NCI-H2107 (cell line): Measurements from ENCODE around the gene OR7G1.
A peak's percentile ranks its signal among the peaks of the same experiment; 100 is the strongest.

ENCODE experiments used
- DNase-seq: peaks from one replicate; lab custom pipeline; 2025; lab: John Stamatoyannopoulos, UW

OR7G1 gene

DNA sequence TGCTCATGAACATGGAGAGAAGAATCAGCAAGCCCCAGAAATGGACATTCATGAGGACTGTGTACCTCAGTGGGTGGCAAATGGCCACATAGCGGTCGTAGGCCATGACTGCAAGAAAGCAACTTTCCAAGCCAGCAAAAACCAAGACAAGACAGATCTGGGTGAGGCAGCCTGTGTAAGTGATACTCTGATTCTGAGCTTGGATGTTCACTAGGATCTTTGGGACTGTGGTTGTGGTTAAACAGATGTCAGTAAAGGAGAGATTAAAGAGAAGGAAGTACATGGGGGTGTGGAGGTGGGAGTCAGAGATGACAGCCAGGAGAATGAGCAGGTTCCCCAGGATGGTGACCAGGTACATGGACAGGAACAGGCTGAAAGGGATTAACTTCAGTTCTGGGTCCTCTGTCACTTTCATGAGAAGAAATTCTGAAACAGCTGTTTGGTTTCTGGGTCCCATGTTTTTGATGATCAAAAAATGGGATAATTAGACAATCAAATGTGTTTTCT, at the start of gene OR7G1:
Gene OR7G1, minus strand, starts transcription at position 457 of the 507 bp plus-strand sequence. Its CDS starts 0 bp downstream, at position 457.
- no peak for DNase-seq

GRCh38 chr19:9165261-9165660, 49.7 kb upstream of the OR7G1 start:
- DNase-seq, result no peak

- DNase-seq, result no peak
Observed at GRCh38 chr19:9161427-9161826, 45.9 kb upstream of the OR7G1 start.

DNA sequence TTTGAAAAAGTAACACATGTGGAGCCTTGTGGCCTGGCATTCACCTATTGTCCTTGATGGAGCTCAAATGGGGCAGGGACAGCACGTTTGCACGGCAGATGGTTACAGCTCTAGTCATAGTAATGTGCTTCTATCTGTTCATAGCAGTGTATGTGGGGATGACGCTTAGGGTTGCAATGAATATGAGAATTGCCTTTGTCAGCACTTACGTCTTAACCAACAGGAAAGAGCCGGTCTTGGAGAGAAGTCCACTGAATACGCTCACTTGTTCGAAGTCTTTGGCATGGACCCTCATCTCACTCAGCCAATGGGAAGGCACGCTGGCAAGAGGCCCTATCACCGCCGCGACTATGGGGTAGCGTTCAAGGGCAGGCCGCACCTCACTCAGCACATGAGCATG, 44.3 kb upstream of the OR7G1 start:
- no peak for DNase-seq

DNA sequence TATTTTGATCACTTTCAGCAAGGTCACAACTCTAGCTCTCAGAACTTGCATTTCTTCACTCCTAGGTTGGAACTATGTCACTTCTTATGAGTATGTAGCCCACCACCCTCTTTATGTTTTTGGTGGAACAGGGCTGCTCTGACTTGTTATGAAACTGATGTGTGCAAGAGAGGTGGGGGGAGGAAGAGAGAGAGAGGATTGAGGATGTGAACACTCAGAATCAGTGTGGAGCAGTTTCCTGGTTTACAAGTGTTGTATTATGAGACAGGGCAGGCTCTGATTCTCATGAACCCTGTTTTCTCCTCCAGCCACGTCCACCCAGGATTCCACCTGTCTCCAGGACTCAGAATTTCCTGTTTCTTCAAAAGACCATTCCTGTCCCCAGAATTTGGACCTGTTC, 40.7 kb upstream of the OR7G1 start:
- DNase-seq, result no peak

GRCh38 chr19:9155591-9155990, 40.0 kb upstream of the OR7G1 start:
- no peak for DNase-seq

DNA sequence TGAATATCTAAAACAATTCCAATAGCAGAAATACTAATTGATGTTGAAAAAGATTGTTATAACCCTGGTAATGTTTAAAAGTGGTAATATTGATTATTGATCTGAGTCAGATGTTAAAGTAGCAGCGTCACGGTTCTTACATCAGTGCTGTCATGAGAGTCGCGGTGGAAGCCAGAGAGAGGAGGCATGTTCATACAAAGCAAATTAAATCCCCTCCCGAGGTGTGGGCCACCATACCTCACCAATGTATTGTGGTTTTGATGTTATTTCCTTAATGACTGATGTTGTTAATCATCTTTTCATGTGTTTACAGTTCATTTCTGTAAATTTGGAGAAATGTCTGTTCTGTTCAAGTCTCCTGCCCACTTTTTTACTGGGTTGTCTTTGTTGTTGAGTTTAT, 35.8 kb upstream of the OR7G1 start:
- no peak for DNase-seq

DNA sequence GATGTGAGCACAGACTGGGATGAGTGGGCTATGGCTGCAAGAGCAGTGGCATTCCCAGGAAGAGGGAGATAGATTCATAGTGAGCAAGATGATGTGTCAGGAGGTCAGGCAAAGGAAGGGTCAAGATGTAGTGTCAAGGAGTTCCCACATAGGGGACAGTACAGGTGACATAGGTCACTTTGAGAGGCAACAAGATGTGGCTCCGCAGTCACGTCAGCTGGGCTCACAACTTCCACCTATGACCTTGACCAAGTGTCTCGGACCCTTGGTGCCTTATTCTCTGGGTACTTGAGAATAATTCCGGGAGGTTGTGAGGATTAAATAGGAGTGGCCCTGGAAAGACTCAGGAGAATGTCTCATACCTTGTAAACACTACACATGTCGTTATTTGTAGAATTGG, 35.1 kb upstream of the OR7G1 start:
- DNase-seq, result no peak

DNA sequence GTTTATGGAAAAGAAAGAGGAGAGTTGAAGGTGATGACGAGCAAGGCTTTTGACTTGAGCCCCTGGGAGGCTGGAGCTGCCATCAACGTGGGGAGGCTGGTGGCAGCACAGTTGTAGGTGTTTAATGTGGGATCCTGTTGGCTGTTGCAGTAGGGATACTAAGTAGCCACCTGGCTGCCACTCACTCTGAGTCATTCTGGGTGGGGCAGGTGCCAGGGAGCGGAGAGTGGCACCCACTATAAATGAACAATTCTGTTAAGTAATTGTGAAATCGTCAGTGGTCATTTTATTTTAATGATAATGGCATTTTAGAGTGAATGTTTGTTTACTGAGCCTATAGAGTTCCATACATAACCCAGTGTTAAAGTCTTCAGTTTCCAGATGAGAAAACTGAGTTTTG, 34.4 kb upstream of the OR7G1 start:
- DNase-seq, result no peak

- DNase-seq, result no peak
Observed at GRCh38 chr19:9148697-9149096, 33.1 kb upstream of the OR7G1 start.

DNA sequence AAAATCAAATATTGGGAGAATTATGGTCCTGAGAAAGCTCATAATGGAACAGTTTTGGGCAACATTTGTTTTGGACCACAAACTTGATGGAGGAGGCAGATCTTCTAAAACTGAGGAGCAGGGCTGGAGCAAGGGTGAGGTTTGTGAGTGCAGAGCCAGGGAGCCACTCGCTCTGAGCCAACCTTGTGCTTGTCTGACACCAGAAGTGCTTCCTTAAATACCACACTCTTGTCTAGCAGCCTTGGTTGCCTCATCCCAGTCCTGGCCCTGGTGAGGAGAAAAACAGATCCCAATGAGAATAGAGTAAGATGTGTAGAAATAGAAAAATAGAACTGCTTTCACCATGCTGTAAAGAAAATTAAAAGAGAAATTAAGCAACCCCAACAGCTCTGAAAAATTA, 31.3 kb upstream of the OR7G1 start:
- no peak for DNase-seq

GRCh38 chr19:9144920-9145319, 29.4 kb upstream of the OR7G1 start:
- no peak for DNase-seq

DNA sequence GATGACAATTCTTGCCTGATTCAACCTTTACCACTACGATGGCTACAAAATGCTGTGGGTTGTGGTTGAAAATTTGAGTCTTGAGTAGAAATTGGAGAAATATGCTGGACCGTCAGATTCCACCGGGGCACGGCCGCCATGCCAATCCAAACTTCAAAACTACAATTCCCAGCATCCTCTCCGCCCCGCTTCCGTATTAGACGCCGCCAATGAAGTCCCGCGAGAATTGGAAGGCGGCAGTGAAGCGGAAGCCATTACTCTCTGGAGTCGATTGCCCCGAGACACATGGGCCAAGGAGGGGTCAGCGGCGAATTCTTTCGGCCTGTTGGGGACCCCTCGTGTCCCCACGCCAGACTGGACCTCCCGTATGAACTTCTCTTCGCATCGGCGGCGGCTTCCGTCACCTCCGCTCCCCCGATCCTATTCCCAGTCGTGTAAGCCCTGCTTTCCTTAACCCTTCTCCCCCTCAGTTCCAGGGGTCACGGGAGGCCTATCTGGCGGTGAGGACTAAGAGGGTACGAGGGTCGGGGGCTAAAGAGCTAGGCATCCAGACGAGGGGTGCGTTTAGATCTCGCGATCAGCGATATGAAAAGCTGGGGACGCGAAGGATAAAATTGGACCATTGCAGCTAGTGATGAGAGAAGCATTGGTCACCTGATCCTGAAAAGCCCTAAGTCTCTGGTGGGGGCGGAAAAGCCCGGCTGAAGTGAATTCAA, 24.8 kb upstream of the OR7G1 start, which contains the start of gene ZNF317:
Gene ZNF317, plus strand, starts transcription at position 239 of the 716 bp plus-strand sequence. CDS start 15,620 bp downstream, outside the sequence.
- peak; percentile 69 for DNase-seq

- no peak for DNase-seq
Observed at GRCh38 chr19:9139609-9140158, 24.1 kb upstream of the OR7G1 start.

DNA sequence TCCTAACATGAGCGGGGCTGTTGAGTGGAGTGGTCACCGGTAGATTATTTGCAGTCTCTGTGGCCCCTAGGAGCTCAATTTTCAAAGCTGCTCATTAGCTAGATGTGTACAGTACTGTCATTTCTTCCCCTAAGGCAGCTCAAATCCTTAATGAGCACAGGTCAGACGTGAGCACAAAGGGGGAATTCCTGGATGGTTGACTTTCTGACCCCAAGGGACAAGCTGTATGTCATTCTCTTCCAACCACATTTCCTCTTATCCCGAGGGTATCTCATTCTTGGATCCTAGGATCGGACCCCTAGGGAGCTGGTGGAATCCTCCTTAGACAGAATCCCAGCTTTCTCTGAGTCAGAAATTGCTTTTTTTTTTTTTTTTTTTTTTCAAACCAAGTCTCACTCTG, 16.9 kb upstream of the OR7G1 start:
- no peak for DNase-seq

GRCh38 chr19:9130965-9131364, 15.4 kb upstream of the OR7G1 start:
- no peak for DNase-seq

DNA sequence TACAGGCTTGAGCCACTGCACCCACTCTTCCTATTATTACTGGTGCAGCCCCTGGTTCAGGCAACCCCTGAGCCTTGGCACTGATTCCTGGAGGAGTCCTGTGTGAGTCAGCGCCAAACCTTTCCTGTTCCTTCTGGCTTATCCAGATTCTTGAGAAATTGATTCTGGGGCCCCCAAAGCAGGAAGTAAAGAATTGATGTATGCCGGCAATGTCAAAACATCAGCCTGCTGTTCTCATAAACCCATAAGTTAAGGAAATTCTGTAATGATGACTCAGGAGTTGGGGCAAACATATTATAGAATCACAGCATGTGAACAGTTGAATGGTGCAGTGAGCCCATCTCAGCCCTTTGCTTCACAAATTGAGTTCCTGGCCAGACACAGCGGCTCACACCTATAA, 12.6 kb upstream of the OR7G1 start:
- DNase-seq, result no peak

DNA sequence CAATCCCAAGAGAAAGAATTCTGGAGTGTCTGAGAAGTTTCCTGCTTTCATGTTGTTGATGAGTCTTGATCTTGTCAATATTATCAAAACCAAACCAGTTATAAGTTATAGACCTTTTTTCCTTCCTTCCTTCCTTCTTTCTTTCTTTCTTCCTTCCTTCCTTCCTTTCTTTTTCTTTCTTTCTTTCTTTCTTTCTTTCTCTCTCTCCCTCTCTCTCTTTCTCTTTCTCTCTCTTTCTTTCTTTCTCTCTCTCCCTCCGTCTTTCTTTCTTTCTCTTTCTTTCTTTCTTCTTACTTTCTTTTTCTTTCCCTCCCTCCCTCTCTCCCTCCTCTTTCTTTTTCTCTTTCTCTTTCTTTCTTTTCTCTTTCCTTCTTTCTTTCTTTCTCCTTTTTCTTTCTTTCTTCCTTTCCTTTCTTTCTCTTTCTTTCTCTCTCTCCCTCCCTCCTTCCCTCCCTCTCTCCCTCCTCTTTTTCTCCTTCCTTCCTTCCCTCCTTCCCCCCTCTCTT, 11.4 kb upstream of the OR7G1 start, which contains the start of gene OR7G3:
Gene OR7G3, minus strand, starts transcription at position 51 of the 506 bp plus-strand sequence. Its CDS starts 0 bp downstream, at position 51.
- DNase-seq, result no peak

- DNase-seq, result no peak
Observed at GRCh38 chr19:9116547-9116946, 984 bp upstream of the OR7G1 start.

DNA sequence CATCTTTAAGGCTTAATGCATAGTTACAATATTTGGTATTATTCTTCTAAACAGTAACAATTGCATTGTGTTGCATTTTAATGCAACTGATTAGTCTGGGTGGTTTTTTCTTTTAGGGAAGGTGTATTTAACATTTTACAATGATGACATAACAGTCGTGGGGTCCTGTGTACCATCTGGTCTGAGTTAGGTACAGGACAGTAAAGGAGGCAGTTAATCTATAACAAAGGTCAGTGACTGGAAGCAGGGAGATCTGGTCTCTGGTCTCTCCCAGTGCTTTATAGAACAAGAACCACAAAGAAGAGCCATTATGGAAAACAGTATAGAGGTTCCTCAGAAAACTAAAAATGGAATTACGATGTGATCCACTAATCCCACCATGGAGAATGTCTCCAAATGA, 5.6 kb downstream of the OR7G1 start:
- no peak for DNase-seq

- DNase-seq, result no peak
Observed at GRCh38 chr19:9107375-9107774, 8.2 kb downstream of the OR7G1 start, which contains the start of gene OR7G2. TSS of gene OR7G2 (minus strand) at chr19:9107475. CDS start at chr19:9103243, 4,232 bp downstream.

- DNase-seq, result no peak
Observed at GRCh38 chr19:9086761-9087160, 28.8 kb downstream of the OR7G1 start, which contains the start of gene OR1M1. TSS of gene OR1M1 (plus strand) at chr19:9087061. CDS start at chr19:9093245, 6,184 bp downstream.

GRCh38 chr19:9078651-9079050, 36.9 kb downstream of the OR7G1 start:
- DNase-seq, result no peak
